IMR-90 (cell line): ENCODE data around the gene WNT6. TPM values are rescaled to one million over a fixed set of nuclear protein-coding genes. Genes with fewer than 3 reads are reported as not detected.

Experiments used
- ATAC-seq: fragments of 200-7000 bp; cut with Tn5 transposase; 2 replicates; pipeline ENCODE4 v1.9.1; 2020; ENCODE audit warnings: low read depth, mild to moderate bottlenecking, moderate library complexity
- BruUV-seq: library from RNA; stranded (reverse); fragments of 400-500 nt; replicated peaks from 2 replicates; lab custom pipeline; 2021; lab: Mats Ljungman, UMichigan
- CTCF ChIA-PET: fragments of 300-600 bp; formaldehyde crosslinking; extraction: SDS; loops from one replicate; lab custom pipeline; 2021; ENCODE audit warnings: antibody characterized with exemption; lab: Yijun Ruan, JAX
- POLR2A ChIA-PET: fragments of 300-600 bp; sonication (Branson Sonifier 250); formaldehyde crosslinking; loops from one replicate; lab custom pipeline; 2022; ENCODE audit warnings: antibody characterized with exemption; ENCODE audit not compliant: unreplicated experiment; lab: Charles Lee
- DNase-seq: peaks from one replicate; pipeline ENCODE4 v3.0.0; 2013
- H2AFZ ChIP-seq: replicated peaks from 2 replicates; pipeline ENCODE3; 2013; ENCODE audit warnings: low read length, mild to moderate bottlenecking; ENCODE audit not compliant: poor library complexity
- H2AK5ac ChIP-seq: 2 replicates; pipeline ENCODE4 v1.6.1; 2013; ENCODE audit warnings: low read depth, low read length, inconsistent platforms
- H2AK9ac ChIP-seq: replicated peaks from 2 replicates; pipeline ENCODE3; 2013; ENCODE audit warnings: mild to moderate bottlenecking, low read depth, low read length, moderate library complexity; ENCODE audit not compliant: poor library complexity
- H2BK120ac ChIP-seq: 2 replicates; pipeline ENCODE4 v1.6.1; 2013; ENCODE audit warnings: low read depth, low read length, inconsistent platforms
- H2BK15ac ChIP-seq: 3 replicates; pipeline ENCODE4 v1.6.1; 2013; ENCODE audit warnings: low read depth, low read length, inconsistent platforms
- H2BK20ac ChIP-seq: 2 replicates; pipeline ENCODE4 v1.6.1; 2013; ENCODE audit warnings: low read depth, mild to moderate bottlenecking, inconsistent platforms, low read length, moderate library complexity
- H2BK5ac ChIP-seq: 2 replicates; pipeline ENCODE4 v1.6.1; 2013; ENCODE audit warnings: mild to moderate bottlenecking, low read depth, low read length, inconsistent platforms; ENCODE audit not compliant: poor library complexity, severe bottlenecking
- H3K14ac ChIP-seq: replicated peaks from 2 replicates; pipeline ENCODE4 v1.6.1; 2013; ENCODE audit warnings: low read depth, low read length, inconsistent platforms
- H3K18ac ChIP-seq: 2 replicates; pipeline ENCODE4 v1.6.1; 2013; ENCODE audit warnings: low read depth, low read length, control low read depth
- H3K23ac ChIP-seq: 2 replicates; pipeline ENCODE4 v1.6.1; 2013; ENCODE audit warnings: low read depth, low read length, inconsistent platforms
- H3K27ac ChIP-seq: 2 replicates; pipeline ENCODE4 v1.5.1; 2013; ENCODE audit warnings: mild to moderate bottlenecking, control low read depth, low read length; ENCODE audit not compliant: insufficient read depth
- H3K27me3 ChIP-seq: 2 replicates; pipeline ENCODE4 v1.6.1; 2013; ENCODE audit warnings: low read length; ENCODE audit not compliant: control insufficient read depth, insufficient read depth
- H3K36me3 ChIP-seq: 2 replicates; pipeline ENCODE4 v1.6.1; 2013; ENCODE audit warnings: low read length, mixed read lengths; ENCODE audit not compliant: control insufficient read depth, insufficient read depth
- H3K4ac ChIP-seq: 2 replicates; pipeline ENCODE4 v1.6.1; 2013; ENCODE audit warnings: low read depth, low read length, inconsistent platforms
- H3K4me1 ChIP-seq: 2 replicates; pipeline ENCODE4 v1.6.1; 2013; ENCODE audit warnings: low read length, mixed read lengths; ENCODE audit not compliant: control insufficient read depth, insufficient read depth
- H3K4me2 ChIP-seq: 2 replicates; pipeline ENCODE4 v1.6.1; 2013; ENCODE audit warnings: low read depth, mild to moderate bottlenecking, control low read depth, low read length, moderate library complexity
- H3K4me3 ChIP-seq: 2 replicates; pipeline ENCODE4 v1.5.1; 2013; ENCODE audit warnings: low read depth, mild to moderate bottlenecking, control low read depth, low read length, moderate library complexity; ENCODE audit not compliant: insufficient read depth
- H3K56ac ChIP-seq: 2 replicates; pipeline ENCODE4 v1.6.1; 2013; ENCODE audit warnings: low read length, inconsistent platforms; ENCODE audit not compliant: insufficient read depth; ENCODE audit errors: extremely low read depth
- H3K79me1 ChIP-seq, 2 experiments: 2 replicates each; pipeline ENCODE4 v1.6.1; 2013; ENCODE audit warnings: low read length in 2 of 2, inconsistent platforms in 1 of 2, low read depth in 1 of 2
- H3K9ac ChIP-seq: 2 replicates; pipeline ENCODE4 v1.6.1; 2013; ENCODE audit warnings: low read depth, low read length, control low read depth
- H3K9me1 ChIP-seq: 2 replicates; pipeline ENCODE4 v1.6.1; 2013; ENCODE audit warnings: low read length, inconsistent platforms; ENCODE audit not compliant: insufficient read depth
- H3K9me3 ChIP-seq: 2 replicates; pipeline ENCODE4 v1.6.1; 2013; ENCODE audit warnings: low read length; ENCODE audit not compliant: control insufficient read depth, insufficient read depth
- H4K20me1 ChIP-seq: 2 replicates; pipeline ENCODE4 v1.6.1; 2013; ENCODE audit warnings: low read length, inconsistent platforms; ENCODE audit not compliant: insufficient read depth
- H4K5ac ChIP-seq: 2 replicates; pipeline ENCODE4 v1.6.1; 2013; ENCODE audit warnings: mild to moderate bottlenecking, low read depth, low read length, control low read depth
- H4K8ac ChIP-seq, 2 experiments: 2 replicates each; pipeline ENCODE4 v1.6.1; 2013; ENCODE audit warnings: low read depth in 2 of 2, low read length in 2 of 2, control low read depth in 1 of 2, inconsistent platforms in 1 of 2
- H4K91ac ChIP-seq: 2 replicates; pipeline ENCODE4 v1.6.1; 2013; ENCODE audit warnings: low read depth, low read length, inconsistent platforms; ENCODE audit not compliant: insufficient read depth
- CHD1 ChIP-seq: IDR thresholded peaks from 2 replicates; pipeline ENCODE4 v1.6.1; 2012; ENCODE audit warnings: low read depth, low read length, improper control_type of control experiment
- MAFK ChIP-seq: IDR thresholded peaks from 2 replicates; pipeline ENCODE4 v1.6.1; 2012; ENCODE audit warnings: low read depth, low read length, improper control_type of control experiment
- MXI1 ChIP-seq: IDR thresholded peaks from 2 replicates; pipeline ENCODE4 v1.6.1; 2012; ENCODE audit warnings: low read depth, mild to moderate bottlenecking, low read length, moderate library complexity, borderline replicate concordance
- WGBS, 2 experiments: methylation state at CpG; one replicate each; pipeline versions ENCODE4 v1.1.5 to v1.1.7; 2013; ENCODE audit warnings: missing lambda C conversion rate in 2 of 2; ENCODE audit not compliant: insufficient read length in 1 of 2; ENCODE audit errors: extremely low coverage in 2 of 2; 5-methylcytosine and 5-hydroxymethylcytosine counted together
- dilution Hi-C: fragments of 300-500 bp; cut with HindIII; formaldehyde crosslinking; loops from one replicate; pipeline ENCODE4 v1.14.3; 2018; ENCODE audit warnings: low sequenced_read_pairs; ENCODE audit not compliant: unreplicated experiment
- in situ Hi-C: fragments of 300-500 bp; cut with MboI; formaldehyde crosslinking; loops from 3 replicates; pipeline ENCODE4 v1.14.3; 2019; ENCODE audit warnings: low sequenced_read_pairs, inconsistent platforms, mixed read lengths
- intact Hi-C: fragments of 100-400 bp; cut with micrococcal nuclease; formaldehyde crosslinking; loops from 2 replicates; pipeline ENCODE4 v1.10.0; 2022
- polyA plus RNA-seq, 3 experiments: library from polyadenylated mRNA; depleted of rRNA; stranded (reverse); fragments of >200 nt; gene quantifications; 2 replicates each; pipeline ENCODE4 v1.2.3, GENCODE V29; 2012; ENCODE audit warnings: low replicate concordance in 1 of 3
- total RNA-seq: library from RNA; depleted of rRNA; stranded (reverse); fragments of >200 nt; gene quantifications from 2 replicates; pipeline ENCODE4 v1.2.3, GENCODE V29; 2012

WNT6 gene
- total and polyA plus RNA-seq, 2 of the 4 experiments (the other 2 are of a cell fraction): not detected

DNA sequence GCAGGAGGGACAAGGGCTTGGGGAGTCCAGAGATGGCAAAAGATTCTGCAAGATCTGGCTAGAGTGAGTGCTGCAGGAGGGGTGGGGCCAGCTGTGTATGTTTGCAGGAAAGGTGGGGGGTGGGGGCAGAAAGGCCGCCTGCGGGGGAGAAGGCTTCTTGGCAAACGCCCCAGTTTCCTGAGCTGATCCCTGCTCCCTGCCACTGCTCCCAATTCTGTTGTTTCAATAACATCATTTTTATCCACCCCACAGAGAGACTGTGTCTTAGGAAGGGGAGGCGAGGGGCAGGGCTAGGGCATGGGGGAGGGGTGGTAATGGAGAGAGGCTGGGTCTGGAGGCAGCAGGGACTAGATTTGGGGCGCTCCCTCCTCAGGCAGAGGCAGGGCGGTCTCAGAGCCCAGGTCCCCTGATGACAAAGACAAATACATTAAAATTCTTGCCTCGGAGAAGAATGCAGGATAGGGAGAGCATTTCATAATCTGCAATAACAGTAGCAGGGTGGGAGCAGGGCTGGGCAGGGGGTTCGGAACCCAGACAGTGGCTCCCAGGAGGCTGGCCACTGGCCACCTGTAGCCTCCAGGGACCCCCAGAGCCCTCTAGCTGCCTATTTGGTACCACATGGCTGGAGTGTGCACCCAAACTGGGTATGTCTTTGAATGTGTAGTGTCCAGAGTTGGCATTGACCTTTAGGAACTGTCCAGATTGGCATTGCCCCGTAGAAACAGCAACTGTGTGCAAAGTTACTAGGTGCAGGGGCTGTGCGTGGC is 2.1 kb upstream of the WNT6 start:
- POLR2A ChIA-PET: no interaction called here
- Histone ChIP-seq H3K36me3 (no peaks in the 10 kb centered on the region), H3K4ac (no peak overlapping the region), H4K20me1 (no peaks in the 10 kb centered on the region; the same call in 1 of the 2 replicates), H2BK120ac (no peak overlapping the region), H3K18ac (no peak overlapping the region), H3K56ac (no peak overlapping the region), H3K4me2 (no peak overlapping the region), H2BK15ac (no peak overlapping the region), H2AK9ac (no peak overlapping the region), H3K14ac (no peak overlapping the region), H3K9ac (no peak overlapping the region), H4K8ac (no peak overlapping the region), H3K9me1 (no peaks in the 10 kb centered on the region), H4K5ac (no peak overlapping the region), H3K4me3 (no peak overlapping the region), H4K91ac (no peak overlapping the region), H2AFZ (no peak overlapping the region), H3K4me1 (peaks cover 5% of the 10 kb centered on the region; the same call in 1 of the 2 replicates), H3K79me1 (no peaks in the 10 kb centered on the region), H3K27me3 (peaks cover 86% of the 10 kb centered on the region), H2BK5ac (no peak overlapping the region), H2BK20ac (no peak overlapping the region), H3K23ac (no peak overlapping the region), H2AK5ac (no peak overlapping the region), H3K9me3 (peaks cover 4% of the 10 kb centered on the region; the same call in 1 of the 2 replicates), H3K27ac (no peak overlapping the region)
- no peak for TF ChIP-seq CHD1
- TF ChIP-seq MXI1: no peak
- TF ChIP-seq MAFK: no peak
- 8% methylated on average over 2 of the region's 10 CpGs; no CpG with 5 or more reads in 1 of the 2 experiments for WGBS, 2 experiments
- no peak for ATAC-seq
- dilution Hi-C loops: no loop called here
- CTCF ChIA-PET: no interaction called here
- in situ Hi-C loops: no loop called here
- intact Hi-C loops: no loop called here
- DNase-seq: no peak
- BruUV-seq: no TSS peak
